Measurements from ENCODE around the gene VASH1.

The VASH1 gene

GRCh38 chr14:76761960-76762410 lies 717 bp downstream of the VASH1 start:
- peaks cover 11% of the 10 kb centered on the region for H3K4me1 ChIP-seq (ENCODE audit: control insufficient read depth, insufficient read depth, low read length)
- no peaks in the 10 kb centered on the region for H3K36me3 ChIP-seq (ENCODE audit: control insufficient read depth, insufficient read depth, low read length)
- H3K4me3 ChIP-seq (ENCODE audit: insufficient read depth, low read depth, low read length): peak overlapping the region; percentile 63
- no peaks in the 10 kb centered on the region for H3K9me3 ChIP-seq (ENCODE audit: control insufficient read depth, low read length)
- no peak overlapping the region for H3K27ac ChIP-seq (ENCODE audit: insufficient read depth, low read depth, low read length, poor library complexity, severe bottlenecking)
- WGBS, 2 experiments: 1% methylated on average over 54 of the region's 54 CpGs
- H3K27me3 ChIP-seq (ENCODE audit: control insufficient read depth, insufficient read depth, low read length, poor library complexity, severe bottlenecking): peaks cover 53% of the 10 kb centered on the region

- peaks cover 53% of the 10 kb centered on the region for H3K27me3 ChIP-seq (ENCODE audit: control insufficient read depth, insufficient read depth, low read length, poor library complexity, severe bottlenecking)
- no peaks in the 10 kb centered on the region for H3K36me3 ChIP-seq (ENCODE audit: control insufficient read depth, insufficient read depth, low read length)
- 52 to 57% methylated on average over 28 of the region's 28 CpGs for WGBS, 2 experiments
- peaks cover 11% of the 10 kb centered on the region for H3K4me1 ChIP-seq (ENCODE audit: control insufficient read depth, insufficient read depth, low read length)
- H3K9me3 ChIP-seq (ENCODE audit: control insufficient read depth, low read length): no peaks in the 10 kb centered on the region
- H3K4me3 ChIP-seq (ENCODE audit: insufficient read depth, low read depth, low read length): peak overlapping the region; percentile 63
- H3K27ac ChIP-seq (ENCODE audit: insufficient read depth, low read depth, low read length, poor library complexity, severe bottlenecking): no peak overlapping the region
These were observed 1.3 kb downstream of the VASH1 start for GRCh38 chr14:76762411-76763095.

GRCh38 chr14:76763096-76764041 lies 2.1 kb downstream of the VASH1 start:
- no peaks in the 10 kb centered on the region for H3K9me3 ChIP-seq (ENCODE audit: control insufficient read depth, low read length)
- peaks cover 49% of the 10 kb centered on the region for H3K27me3 ChIP-seq (ENCODE audit: control insufficient read depth, insufficient read depth, low read length, poor library complexity, severe bottlenecking)
- WGBS, 2 experiments: 86 to 89% methylated on average over 14 of the region's 14 CpGs
- no peaks in the 10 kb centered on the region for H3K36me3 ChIP-seq (ENCODE audit: control insufficient read depth, insufficient read depth, low read length)
- H3K27ac ChIP-seq (ENCODE audit: insufficient read depth, low read depth, low read length, poor library complexity, severe bottlenecking): no peak overlapping the region
- H3K4me3 ChIP-seq (ENCODE audit: insufficient read depth, low read depth, low read length): no peak overlapping the region
- H3K4me1 ChIP-seq (ENCODE audit: control insufficient read depth, insufficient read depth, low read length): peaks cover 18% of the 10 kb centered on the region

- Histone ChIP-seq H3K27me3 (ENCODE audit: control insufficient read depth, insufficient read depth, low read length, poor library complexity, severe bottlenecking) (peaks cover 33% of the 10 kb centered on the region), H3K27ac (ENCODE audit: insufficient read depth, low read depth, low read length, poor library complexity, severe bottlenecking) (no peak overlapping the region), H3K9me3 (ENCODE audit: control insufficient read depth, low read length) (no peaks in the 10 kb centered on the region), H3K4me1 (ENCODE audit: control insufficient read depth, insufficient read depth, low read length) (peaks cover 21% of the 10 kb centered on the region), H3K36me3 (ENCODE audit: control insufficient read depth, insufficient read depth, low read length) (no peaks in the 10 kb centered on the region), H3K4me3 (ENCODE audit: insufficient read depth, low read depth, low read length) (no peak overlapping the region)
- 74 to 80% methylated on average over 6 of the region's 6 CpGs for WGBS, 2 experiments
These were observed 4.2 kb downstream of the VASH1 start for GRCh38 chr14:76765461-76765931.

- H3K27ac ChIP-seq (ENCODE audit: insufficient read depth, low read depth, low read length, poor library complexity, severe bottlenecking): no peak overlapping the region
- peaks cover 12% of the 10 kb centered on the region for H3K27me3 ChIP-seq (ENCODE audit: control insufficient read depth, insufficient read depth, low read length, poor library complexity, severe bottlenecking)
- H3K36me3 ChIP-seq (ENCODE audit: control insufficient read depth, insufficient read depth, low read length): no peaks in the 10 kb centered on the region
- no peaks in the 10 kb centered on the region for H3K9me3 ChIP-seq (ENCODE audit: control insufficient read depth, low read length)
- WGBS, 2 experiments: 40 to 41% methylated on average over 15 of the region's 15 CpGs
- H3K4me3 ChIP-seq (ENCODE audit: insufficient read depth, low read depth, low read length): no peak overlapping the region
- peaks cover 16% of the 10 kb centered on the region for H3K4me1 ChIP-seq (ENCODE audit: control insufficient read depth, insufficient read depth, low read length)
These were observed 6.7 kb downstream of the VASH1 start for GRCh38 chr14:76767681-76768656.

- 81 to 87% methylated on average over 10 to 11 of the region's 11 CpGs for WGBS, 2 experiments
- peaks cover 16% of the 10 kb centered on the region for H3K4me1 ChIP-seq (ENCODE audit: control insufficient read depth, insufficient read depth, low read length)
- no peaks in the 10 kb centered on the region for H3K36me3 ChIP-seq (ENCODE audit: control insufficient read depth, insufficient read depth, low read length)
- no peak overlapping the region for H3K4me3 ChIP-seq (ENCODE audit: insufficient read depth, low read depth, low read length)
- no peaks in the 10 kb centered on the region for H3K9me3 ChIP-seq (ENCODE audit: control insufficient read depth, low read length)
- no peak overlapping the region for H3K27ac ChIP-seq (ENCODE audit: insufficient read depth, low read depth, low read length, poor library complexity, severe bottlenecking)
- peaks cover 3% of the 10 kb centered on the region for H3K27me3 ChIP-seq (ENCODE audit: control insufficient read depth, insufficient read depth, low read length, poor library complexity, severe bottlenecking)
These were observed 7.6 kb downstream of the VASH1 start for GRCh38 chr14:76768671-76769500.

- no peak overlapping the region for H3K4me3 ChIP-seq (ENCODE audit: insufficient read depth, low read depth, low read length)
- no peaks in the 10 kb centered on the region for H3K27me3 ChIP-seq (ENCODE audit: control insufficient read depth, insufficient read depth, low read length, poor library complexity, severe bottlenecking)
- peaks cover 16% of the 10 kb centered on the region for H3K4me1 ChIP-seq (ENCODE audit: control insufficient read depth, insufficient read depth, low read length)
- no peaks in the 10 kb centered on the region for H3K9me3 ChIP-seq (ENCODE audit: control insufficient read depth, low read length)
- 93% methylated on average over 18 of the region's 18 CpGs for WGBS, 2 experiments
- no peak overlapping the region for H3K27ac ChIP-seq (ENCODE audit: insufficient read depth, low read depth, low read length, poor library complexity, severe bottlenecking)
- no peaks in the 10 kb centered on the region for H3K36me3 ChIP-seq (ENCODE audit: control insufficient read depth, insufficient read depth, low read length)
These were observed 8.5 kb downstream of the VASH1 start for GRCh38 chr14:76769636-76770292.

GRCh38 chr14:76770521-76771436 lies 9.5 kb downstream of the VASH1 start:
- no peak overlapping the region for H3K4me3 ChIP-seq (ENCODE audit: insufficient read depth, low read depth, low read length)
- no peaks in the 10 kb centered on the region for H3K9me3 ChIP-seq (ENCODE audit: control insufficient read depth, low read length)
- H3K27ac ChIP-seq (ENCODE audit: insufficient read depth, low read depth, low read length, poor library complexity, severe bottlenecking): no peak overlapping the region
- peaks cover 16% of the 10 kb centered on the region for H3K4me1 ChIP-seq (ENCODE audit: control insufficient read depth, insufficient read depth, low read length)
- 89 to 94% methylated on average over 10 of the region's 10 CpGs for WGBS, 2 experiments
- no peaks in the 10 kb centered on the region for H3K36me3 ChIP-seq (ENCODE audit: control insufficient read depth, insufficient read depth, low read length)
- H3K27me3 ChIP-seq (ENCODE audit: control insufficient read depth, insufficient read depth, low read length, poor library complexity, severe bottlenecking): no peaks in the 10 kb centered on the region
